Activated CD4-positive, alpha-beta T cell treated with anti-CD3 and anti-CD28 coated beads, Interleukin-2, amount 10 ng/mL, durations not matched to agents 24 days and 14 days (primary cell): Measurements from ENCODE around the gene CASR. TPM values are rescaled to one million over a fixed set of nuclear protein-coding genes. Genes with fewer than 3 reads are reported as not detected.
"Not testable (repeated sequence)": the region's sequence is repeated elsewhere in the genome, so short reads cannot be mapped to it uniquely, and the experiment has no call there.

ENCODE experiments used
- DNase-seq: peaks from one replicate; pipeline ENCODE4 v3.0.0; 2022
- H3K27ac Mint-ChIP-seq: one replicate; pipeline ENCODE4 v1.8.0; 2022; ENCODE audit warnings: mild to moderate bottlenecking, mixed read lengths
- H3K27me3 Mint-ChIP-seq: one replicate; pipeline ENCODE4 v1.8.0; 2022; ENCODE audit warnings: mixed read lengths
- H3K36me3 Mint-ChIP-seq: one replicate; pipeline ENCODE4 v1.8.0; 2022; ENCODE audit warnings: low read depth, mild to moderate bottlenecking, mixed read lengths
- H3K4me1 Mint-ChIP-seq: one replicate; pipeline ENCODE4 v1.8.0; 2021; ENCODE audit warnings: mixed read lengths
- H3K4me3 Mint-ChIP-seq: one replicate; pipeline ENCODE4 v1.8.0; 2022; ENCODE audit warnings: mild to moderate bottlenecking, moderate library complexity, mixed read lengths
- H3K9me3 Mint-ChIP-seq: one replicate; pipeline ENCODE4 v1.8.0; 2021; ENCODE audit warnings: mixed read lengths
- intact Hi-C: fragments of 100-400 bp; cut with micrococcal nuclease; formaldehyde crosslinking; loops from one replicate; pipeline ENCODE4 v1.15.1; 2023
- total RNA-seq: library from RNA; stranded (reverse); gene quantifications from 2 replicates; pipeline ENCODE4 v1.2.3, GENCODE V29; 2022

Gene CASR
- total RNA-seq, 1 donor from 2014 or later, result not detected

DNA sequence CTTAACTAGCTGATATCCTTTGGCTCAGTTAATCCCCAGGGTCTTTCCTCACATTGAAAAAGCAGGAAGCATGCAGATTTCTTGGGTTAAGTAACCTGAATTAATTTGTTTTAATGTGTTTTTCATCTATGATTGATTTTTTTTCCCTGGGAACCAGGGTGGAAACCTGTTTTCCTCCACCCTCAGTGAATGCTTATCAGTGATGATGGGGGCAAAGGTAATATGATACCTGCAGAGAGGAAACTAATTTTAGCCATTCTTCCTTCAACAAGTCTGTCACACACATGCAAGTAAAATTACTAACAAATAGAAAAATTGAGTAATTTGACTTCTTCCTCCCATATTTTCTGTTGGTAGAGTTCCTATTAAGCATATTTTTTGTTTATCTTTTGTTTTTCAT lies 5.9 kb downstream of the CASR start:
- Mint-ChIP-seq H3K4me1 (peaks cover 2% of the 10 kb centered on the region), H3K9me3 (peaks cover 5% of the 10 kb centered on the region), H3K4me3 (no peak overlapping the region), H3K27me3 (peaks cover 59% of the 10 kb centered on the region), H3K36me3 (no peaks in the 10 kb centered on the region), H3K27ac (no peak overlapping the region)
- intact Hi-C loops, result no loop called here
- no peak for DNase-seq

DNA sequence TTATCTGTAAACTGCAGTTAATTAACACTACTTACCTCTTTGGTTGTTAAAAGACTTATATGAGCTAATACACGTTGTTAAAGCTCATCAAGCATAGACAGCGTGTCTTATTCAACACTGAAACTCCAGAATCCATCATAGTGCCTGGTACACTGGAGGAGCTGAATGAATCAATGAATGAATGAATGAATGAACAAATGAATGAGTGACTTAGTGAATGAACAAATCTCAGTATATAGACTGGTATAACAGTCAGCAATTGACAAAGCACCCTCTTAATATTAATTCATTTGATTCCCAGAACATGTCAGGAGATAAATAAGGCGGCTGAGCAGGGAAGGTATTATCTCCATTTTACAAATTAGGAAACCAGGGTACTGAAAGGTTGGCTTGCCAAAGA lies 7.1 kb downstream of the CASR start:
- intact Hi-C loops, result no loop called here
- H3K27ac Mint-ChIP-seq, result no peak overlapping the region
- peaks cover 56% of the 10 kb centered on the region for H3K27me3 Mint-ChIP-seq
- no peak for DNase-seq
- H3K9me3 Mint-ChIP-seq, result peaks cover 13% of the 10 kb centered on the region
- H3K4me1 Mint-ChIP-seq, result peaks cover 8% of the 10 kb centered on the region
- H3K4me3 Mint-ChIP-seq, result no peak overlapping the region
- H3K36me3 Mint-ChIP-seq, result no peaks in the 10 kb centered on the region

DNA sequence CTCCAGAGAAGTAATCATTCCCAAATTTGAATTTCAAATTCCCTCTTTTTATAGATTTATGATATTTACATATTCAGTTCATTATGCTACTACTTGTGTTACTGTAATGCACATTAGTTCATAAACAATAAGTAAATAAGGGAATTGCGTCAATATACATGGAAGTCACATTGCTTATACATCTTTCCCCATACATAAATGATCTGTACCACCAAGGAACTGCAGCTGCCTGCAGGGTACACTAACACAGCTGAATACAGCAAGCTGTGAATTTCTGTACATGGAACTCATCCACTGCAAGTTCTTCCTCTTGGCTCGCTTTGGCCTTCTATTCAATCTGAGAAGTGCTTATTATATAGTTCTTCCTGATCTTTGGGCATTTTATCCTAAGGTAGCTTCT lies 15.5 kb downstream of the CASR start:
- Mint-ChIP-seq H3K9me3 (peaks cover 12% of the 10 kb centered on the region), H3K36me3 (no peaks in the 10 kb centered on the region), H3K4me3 (no peak overlapping the region), H3K27ac (no peak overlapping the region), H3K4me1 (peaks cover 8% of the 10 kb centered on the region), H3K27me3 (peaks cover 19% of the 10 kb centered on the region)
- DNase-seq, result peak; percentile 25
- intact Hi-C loops, result no loop called here

DNA sequence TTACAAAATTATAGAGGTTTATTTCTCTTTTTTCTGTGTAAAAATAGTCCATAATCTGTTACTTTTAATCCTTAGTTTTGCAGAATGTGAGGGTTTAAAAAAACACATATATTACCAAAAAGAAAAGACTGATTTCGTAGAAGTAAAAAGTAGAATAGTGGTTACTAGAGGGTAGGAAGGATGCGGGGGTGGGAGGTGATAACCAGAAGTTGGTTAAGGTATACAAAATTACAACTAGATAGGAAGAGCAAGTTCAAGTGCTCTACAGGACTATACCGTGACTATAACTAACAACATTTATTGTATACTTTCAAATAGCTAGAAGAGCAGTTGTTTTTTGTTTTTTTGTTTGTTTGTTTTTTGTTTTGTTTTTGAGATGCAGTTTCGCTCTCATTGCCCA lies 16.1 kb downstream of the CASR start:
- H3K9me3 Mint-ChIP-seq, result peaks cover 6% of the 10 kb centered on the region
- intact Hi-C loops, result no loop called here
- peak; percentile 31 for DNase-seq
- H3K27me3 Mint-ChIP-seq, result peaks cover 16% of the 10 kb centered on the region
- H3K4me1 Mint-ChIP-seq, result peaks cover 5% of the 10 kb centered on the region
- H3K36me3 Mint-ChIP-seq, result no peaks in the 10 kb centered on the region
- no peak overlapping the region for H3K4me3 Mint-ChIP-seq
- no peak overlapping the region for H3K27ac Mint-ChIP-seq

- no peak for DNase-seq
- H3K27ac Mint-ChIP-seq, result no peak overlapping the region
- intact Hi-C loops, result no loop called here
- H3K4me3 Mint-ChIP-seq, result no peak overlapping the region
- H3K9me3 Mint-ChIP-seq, result no peaks in the 10 kb centered on the region
- H3K27me3 Mint-ChIP-seq, result peaks cover 18% of the 10 kb centered on the region
- no peaks in the 10 kb centered on the region for H3K4me1 Mint-ChIP-seq
- no peaks in the 10 kb centered on the region for H3K36me3 Mint-ChIP-seq
These were observed 17.2 kb downstream of the CASR start for GRCh38 chr3:122200661-122201060.

- not testable (repeated sequence) for DNase-seq
These were observed 18.0 kb downstream of the CASR start for GRCh38 chr3:122201476-122201875.

DNA sequence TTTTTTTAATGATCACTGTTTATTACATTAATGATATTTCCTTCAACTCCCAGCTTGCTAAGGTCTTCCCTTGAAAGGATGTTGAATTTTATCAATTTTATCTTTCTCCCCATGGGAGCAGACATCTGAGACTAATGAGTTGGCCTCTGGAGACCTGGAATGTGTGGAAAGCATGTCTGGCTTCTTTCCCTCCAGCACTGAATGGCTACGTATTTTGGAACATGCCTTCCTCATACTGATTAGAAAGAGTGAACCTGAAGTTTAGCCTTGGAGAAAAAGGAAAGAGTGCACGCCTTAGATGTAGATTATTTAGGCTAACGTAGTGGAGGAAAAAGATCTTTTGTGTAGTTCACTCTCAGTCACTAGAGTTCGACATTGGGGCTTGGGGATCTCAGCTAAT lies 25.1 kb downstream of the CASR start:
- no peaks in the 10 kb centered on the region for H3K4me1 Mint-ChIP-seq
- no peak overlapping the region for H3K27ac Mint-ChIP-seq
- DNase-seq, result no peak
- peaks cover 10% of the 10 kb centered on the region for H3K9me3 Mint-ChIP-seq
- no peaks in the 10 kb centered on the region for H3K36me3 Mint-ChIP-seq
- H3K4me3 Mint-ChIP-seq, result no peak overlapping the region
- peaks cover 39% of the 10 kb centered on the region for H3K27me3 Mint-ChIP-seq
- intact Hi-C loops, result no loop called here

More at GRCh38 chr3:122201476-122201875, 18.0 kb downstream of the CASR start:
- H3K36me3 Mint-ChIP-seq, H3K9me3 Mint-ChIP-seq, H3K4me3 Mint-ChIP-seq, intact Hi-C loops, H3K27ac Mint-ChIP-seq, H3K4me1 Mint-ChIP-seq: not testable (repeated sequence)
- peaks cover 22% of the 10 kb centered on the region for H3K27me3 Mint-ChIP-seq

GRCh38 chr3:122213650-122214049 lies 30.2 kb downstream of the CASR start:
- Mint-ChIP-seq H3K9me3 (peaks cover 10% of the 10 kb centered on the region), H3K27me3 (peaks cover 30% of the 10 kb centered on the region), H3K27ac (no peak overlapping the region), H3K36me3 (no peaks in the 10 kb centered on the region), H3K4me1 (no peaks in the 10 kb centered on the region), H3K4me3 (no peak overlapping the region)
- DNase-seq, result peak; percentile 26
- intact Hi-C loops, result no loop called here

DNA sequence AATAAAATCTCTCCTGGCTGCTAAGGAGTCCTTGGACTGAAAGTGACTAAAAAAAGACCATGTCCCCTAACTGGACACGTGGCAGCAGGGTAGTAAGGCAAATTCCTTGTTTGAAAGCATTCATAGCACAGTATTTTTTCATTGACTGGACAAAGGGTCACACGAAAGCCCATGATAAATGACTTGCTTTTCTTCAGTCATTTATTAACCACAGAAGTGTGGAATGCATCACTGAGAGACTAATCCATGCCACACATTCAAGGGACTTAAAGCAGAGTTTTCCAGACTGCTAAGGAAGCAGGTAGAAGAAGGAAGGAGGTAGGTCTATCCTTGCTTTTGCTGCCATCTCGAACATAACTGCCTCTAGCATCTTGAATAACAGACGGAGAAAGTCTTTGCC lies 31.2 kb downstream of the CASR start:
- Mint-ChIP-seq H3K4me3 (no peak overlapping the region), H3K27me3 (peaks cover 29% of the 10 kb centered on the region), H3K27ac (no peak overlapping the region), H3K4me1 (no peaks in the 10 kb centered on the region), H3K36me3 (no peaks in the 10 kb centered on the region), H3K9me3 (peaks cover 4% of the 10 kb centered on the region)
- no peak for DNase-seq
- intact Hi-C loops, result no loop called here

DNA sequence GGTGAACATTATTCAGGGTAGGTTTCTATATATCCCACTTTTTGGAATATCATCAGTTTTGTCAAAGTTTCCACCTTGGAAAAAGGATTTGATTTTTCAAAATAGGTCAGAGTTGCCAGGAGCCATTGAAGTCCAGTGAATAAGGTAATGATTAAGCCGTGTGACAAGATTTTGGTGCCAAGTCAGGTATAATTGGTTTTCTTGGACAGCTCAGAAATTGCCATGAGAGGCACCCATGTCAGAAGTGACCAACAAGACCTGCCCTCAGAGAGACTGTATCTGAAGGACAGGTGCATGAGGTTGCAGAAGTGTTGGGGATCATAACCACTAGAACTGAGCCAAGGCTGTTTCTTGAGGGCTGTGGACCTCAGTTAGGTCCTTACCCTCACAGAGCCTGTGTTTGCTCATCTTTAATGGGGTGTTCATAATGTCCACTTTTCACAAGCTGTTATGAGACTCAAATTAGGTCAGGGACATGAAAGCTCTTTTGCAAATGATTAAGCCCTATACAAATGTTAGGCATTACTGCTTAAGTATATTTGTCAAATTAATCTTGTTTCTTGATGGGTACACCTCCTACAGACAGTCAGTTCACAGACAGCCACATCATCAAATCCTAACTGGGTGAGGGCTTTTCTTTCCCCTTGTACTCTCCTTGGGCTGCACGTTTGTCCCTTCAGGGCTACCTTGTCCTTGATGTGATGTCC lies 32.3 kb downstream of the CASR start:
- intact Hi-C loops, result no loop called here
- Mint-ChIP-seq H3K4me1 (no peaks in the 10 kb centered on the region), H3K9me3 (peaks cover under 1% of the 10 kb centered on the region), H3K27ac (no peak overlapping the region), H3K36me3 (no peaks in the 10 kb centered on the region), H3K4me3 (no peak overlapping the region), H3K27me3 (peaks cover 31% of the 10 kb centered on the region)
- no peak for DNase-seq

GRCh38 chr3:122217901-122218300 lies 34.4 kb downstream of the CASR start:
- peaks cover 42% of the 10 kb centered on the region for H3K27me3 Mint-ChIP-seq
- no peaks in the 10 kb centered on the region for H3K4me1 Mint-ChIP-seq
- H3K9me3 Mint-ChIP-seq, result peaks cover 16% of the 10 kb centered on the region
- H3K27ac Mint-ChIP-seq, result no peak overlapping the region
- DNase-seq, result no peak
- H3K36me3 Mint-ChIP-seq, result no peaks in the 10 kb centered on the region
- H3K4me3 Mint-ChIP-seq, result no peak overlapping the region
- intact Hi-C loops, result no loop called here

DNA sequence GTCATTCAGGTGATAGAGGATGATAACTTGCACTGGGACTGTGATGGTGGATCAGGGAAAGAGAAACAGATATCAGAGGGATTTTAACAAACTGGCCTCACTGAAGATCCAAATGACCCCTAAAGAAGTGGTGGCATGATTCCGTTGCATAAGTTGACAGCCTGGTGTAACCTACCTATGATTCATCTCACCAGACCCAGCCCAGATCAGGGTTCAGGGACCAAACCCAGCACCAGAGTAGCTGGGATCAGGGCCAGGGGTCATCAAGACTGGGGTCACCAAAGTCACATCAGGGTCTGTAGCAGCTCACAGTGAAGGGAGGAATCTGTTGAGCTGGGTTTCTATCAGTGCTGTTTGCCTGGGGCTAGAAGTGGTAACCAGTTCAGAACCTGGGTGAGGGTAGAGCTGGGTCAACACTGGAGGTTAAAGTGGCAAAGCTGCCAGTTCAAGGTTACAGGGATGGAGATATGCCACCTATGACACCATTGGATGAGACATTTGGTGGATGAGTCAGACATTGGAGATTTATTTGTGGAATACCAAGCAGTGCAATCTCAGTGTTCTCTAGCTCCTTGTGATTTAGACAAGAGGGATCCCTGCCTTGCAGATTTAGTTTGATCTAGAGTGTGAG lies 35.9 kb downstream of the CASR start:
- H3K36me3 Mint-ChIP-seq, result no peaks in the 10 kb centered on the region
- H3K9me3 Mint-ChIP-seq, result peaks cover 17% of the 10 kb centered on the region
- no peaks in the 10 kb centered on the region for H3K4me1 Mint-ChIP-seq
- no peak overlapping the region for H3K27ac Mint-ChIP-seq
- intact Hi-C loops, result no loop called here
- peaks cover 45% of the 10 kb centered on the region for H3K27me3 Mint-ChIP-seq
- no peak for DNase-seq
- H3K4me3 Mint-ChIP-seq, result no peak overlapping the region

DNA sequence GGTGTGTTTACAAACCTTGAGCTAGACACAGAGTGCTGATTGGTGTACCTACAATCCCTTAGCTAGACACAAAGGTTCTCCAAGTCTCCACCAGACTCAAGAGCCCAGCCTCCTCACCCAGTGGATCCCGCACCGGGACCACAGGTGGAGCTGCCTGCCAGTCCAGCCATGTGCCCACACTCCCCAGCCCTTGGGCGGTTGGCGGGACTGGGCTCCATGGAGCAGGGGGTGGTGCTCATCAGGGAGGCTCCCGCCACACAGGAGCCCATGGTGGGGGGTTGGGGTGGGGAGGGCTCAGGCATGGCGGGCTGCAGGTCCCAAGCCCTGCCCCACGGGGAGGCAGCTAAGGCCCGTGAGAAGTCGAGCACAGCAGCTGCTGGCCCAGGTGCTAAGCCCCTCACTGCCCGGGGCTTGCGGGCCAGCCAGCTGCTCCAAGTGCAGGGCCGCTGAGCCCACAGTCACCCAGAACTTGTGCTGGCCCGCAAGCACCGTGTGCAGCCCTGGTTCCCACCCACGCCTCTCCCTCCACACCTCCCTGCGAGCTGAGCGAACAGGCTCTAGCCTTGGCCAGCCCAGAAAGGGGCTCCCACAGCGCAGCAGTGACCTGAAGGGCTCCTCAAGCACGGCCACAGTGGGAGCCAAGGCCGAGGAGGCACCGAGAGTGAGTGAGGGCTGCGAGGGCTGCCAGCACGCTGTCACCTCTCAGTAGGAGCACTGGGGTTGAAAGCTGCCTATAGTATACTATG lies 43.7 kb downstream of the CASR start:
- DNase-seq, result no peak
- no peak overlapping the region for H3K27ac Mint-ChIP-seq
- H3K4me3 Mint-ChIP-seq, result no peak overlapping the region
- H3K4me1 Mint-ChIP-seq, result peaks cover 2% of the 10 kb centered on the region
- peaks cover 11% of the 10 kb centered on the region for H3K27me3 Mint-ChIP-seq
- H3K9me3 Mint-ChIP-seq, result peaks cover 6% of the 10 kb centered on the region
- intact Hi-C loops, result no loop called here
- H3K36me3 Mint-ChIP-seq, result no peaks in the 10 kb centered on the region

DNA sequence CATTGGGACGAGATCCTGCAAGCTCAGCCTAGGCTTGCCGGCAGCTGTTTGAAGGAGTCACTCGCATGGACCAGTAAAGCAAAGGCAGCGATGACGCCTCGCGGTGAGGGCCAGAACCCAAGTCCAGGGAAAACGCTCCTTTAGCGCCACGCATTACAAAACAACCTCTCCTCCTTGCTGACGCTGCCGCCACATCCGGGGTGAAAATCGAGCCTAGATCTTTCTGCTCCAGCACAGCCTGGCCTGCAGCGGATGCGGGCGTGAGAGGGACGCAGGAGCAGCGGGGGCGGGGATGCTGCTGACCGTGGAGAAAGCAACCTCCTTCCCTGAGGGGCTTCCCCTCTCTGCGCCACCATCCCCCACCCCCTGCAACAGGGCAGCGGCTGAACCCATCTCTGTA lies 46.7 kb downstream of the CASR start:
- Mint-ChIP-seq H3K4me3 (no peak overlapping the region), H3K27me3 (peaks cover 2% of the 10 kb centered on the region), H3K27ac (no peak overlapping the region), H3K36me3 (no peaks in the 10 kb centered on the region), H3K9me3 (no peaks in the 10 kb centered on the region), H3K4me1 (peaks cover 16% of the 10 kb centered on the region)
- DNase-seq, result no peak
- intact Hi-C loops, result no loop called here
